ENCODE measurements around the gene PHF14.
"Not testable (repeated sequence)": the region's sequence is repeated elsewhere in the genome, so short reads cannot be mapped to it uniquely, and the experiment has no call there.

PHF14 gene, protein sequence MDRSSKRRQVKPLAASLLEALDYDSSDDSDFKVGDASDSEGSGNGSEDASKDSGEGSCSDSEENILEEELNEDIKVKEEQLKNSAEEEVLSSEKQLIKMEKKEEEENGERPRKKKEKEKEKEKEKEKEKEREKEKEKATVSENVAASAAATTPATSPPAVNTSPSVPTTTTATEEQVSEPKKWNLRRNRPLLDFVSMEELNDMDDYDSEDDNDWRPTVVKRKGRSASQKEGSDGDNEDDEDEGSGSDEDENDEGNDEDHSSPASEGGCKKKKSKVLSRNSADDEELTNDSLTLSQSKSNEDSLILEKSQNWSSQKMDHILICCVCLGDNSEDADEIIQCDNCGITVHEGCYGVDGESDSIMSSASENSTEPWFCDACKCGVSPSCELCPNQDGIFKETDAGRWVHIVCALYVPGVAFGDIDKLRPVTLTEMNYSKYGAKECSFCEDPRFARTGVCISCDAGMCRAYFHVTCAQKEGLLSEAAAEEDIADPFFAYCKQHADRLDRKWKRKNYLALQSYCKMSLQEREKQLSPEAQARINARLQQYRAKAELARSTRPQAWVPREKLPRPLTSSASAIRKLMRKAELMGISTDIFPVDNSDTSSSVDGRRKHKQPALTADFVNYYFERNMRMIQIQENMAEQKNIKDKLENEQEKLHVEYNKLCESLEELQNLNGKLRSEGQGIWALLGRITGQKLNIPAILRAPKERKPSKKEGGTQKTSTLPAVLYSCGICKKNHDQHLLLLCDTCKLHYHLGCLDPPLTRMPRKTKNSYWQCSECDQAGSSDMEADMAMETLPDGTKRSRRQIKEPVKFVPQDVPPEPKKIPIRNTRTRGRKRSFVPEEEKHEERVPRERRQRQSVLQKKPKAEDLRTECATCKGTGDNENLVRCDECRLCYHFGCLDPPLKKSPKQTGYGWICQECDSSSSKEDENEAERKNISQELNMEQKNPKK

DNA sequence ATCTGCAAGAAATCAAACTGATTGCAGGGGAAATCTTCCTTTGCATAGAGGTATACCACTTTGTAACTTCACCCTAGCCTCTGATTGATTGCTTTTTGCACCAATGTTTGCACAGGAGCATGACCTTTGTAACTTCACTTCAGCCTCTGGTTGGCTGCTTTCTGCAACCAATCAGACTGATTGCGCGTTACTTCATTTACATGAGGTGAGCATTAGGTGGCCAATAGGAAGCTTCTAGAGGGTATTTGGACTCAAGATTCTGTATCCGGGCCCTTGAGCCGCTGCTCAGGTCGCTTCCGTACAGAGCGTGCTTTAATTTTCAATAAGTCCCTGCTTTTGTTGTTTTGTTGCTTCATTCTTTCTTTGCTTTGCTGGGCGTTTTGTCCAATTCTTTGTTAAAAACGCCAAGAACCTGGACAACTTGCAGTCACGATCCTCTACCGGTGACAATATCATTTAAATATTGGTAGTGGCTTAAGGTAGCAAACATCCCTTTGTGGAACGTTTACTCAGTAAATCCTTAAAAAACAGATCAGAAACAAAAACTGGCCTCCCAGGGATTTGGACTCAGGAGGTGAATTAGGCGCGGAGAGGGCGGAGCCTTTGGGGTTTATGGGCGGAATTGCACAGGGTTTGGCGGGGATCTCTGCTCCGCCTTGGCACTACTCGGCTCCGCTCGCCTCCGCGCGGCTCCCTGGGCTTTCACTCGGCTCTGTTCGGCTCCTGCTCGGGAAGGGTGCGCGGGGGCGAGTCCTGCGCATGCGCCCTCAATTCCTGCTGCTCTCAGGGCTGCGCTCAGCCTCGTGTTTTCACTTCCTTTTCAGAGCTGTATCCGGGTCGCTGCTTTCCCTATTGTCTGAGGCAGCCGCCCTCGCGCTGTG is at the start of gene PHF14:
Gene PHF14, plus strand, starts transcription at position 812 of the 881 bp plus-strand sequence. CDS start 452 bp downstream, outside the sequence.
- peak; percentile 92 for DNase-seq (ENCODE audit: low read depth)

DNA sequence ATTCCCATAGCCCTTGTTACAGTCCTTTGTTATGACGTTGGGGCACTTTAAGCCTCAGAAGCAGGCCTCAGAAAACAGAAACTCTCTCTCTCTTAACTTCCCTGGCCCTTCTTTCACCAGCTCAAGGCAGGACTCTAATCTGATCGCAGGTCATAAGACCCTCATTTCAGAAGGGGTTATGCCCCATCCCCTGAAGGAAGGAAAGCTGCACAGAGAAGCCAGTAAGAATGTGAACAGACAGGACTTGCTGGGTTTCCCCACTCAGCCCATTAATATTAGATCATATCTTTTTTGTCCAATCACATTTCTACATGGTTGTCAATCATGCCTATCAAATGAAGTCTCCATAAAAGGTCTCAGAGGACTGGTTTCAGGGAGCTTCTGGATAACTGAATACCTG is 49.3 kb upstream of the PHF14 start:
- DNase-seq (ENCODE audit: low read depth): no peak

DNA sequence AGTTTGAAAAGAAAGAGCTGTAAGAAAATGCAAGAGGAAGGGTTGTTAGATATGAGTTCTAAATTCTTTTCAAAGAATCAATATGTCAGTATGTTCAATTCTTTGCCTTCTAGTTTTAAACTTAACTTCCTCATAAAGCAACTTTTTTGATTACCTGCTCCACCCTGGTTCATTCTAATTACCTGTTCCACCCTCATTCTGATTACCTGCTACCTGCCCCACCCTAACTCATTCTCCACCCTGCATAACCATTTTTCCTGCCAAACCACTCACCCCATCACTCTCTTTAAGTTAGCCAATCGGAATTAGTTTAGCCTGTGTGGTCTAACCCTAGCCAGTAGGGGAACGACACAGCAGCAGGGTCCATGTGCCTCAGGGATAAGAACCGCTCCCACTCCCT is 45.5 kb upstream of the PHF14 start:
- not testable (repeated sequence) for DNase-seq (ENCODE audit: low read depth)

DNA sequence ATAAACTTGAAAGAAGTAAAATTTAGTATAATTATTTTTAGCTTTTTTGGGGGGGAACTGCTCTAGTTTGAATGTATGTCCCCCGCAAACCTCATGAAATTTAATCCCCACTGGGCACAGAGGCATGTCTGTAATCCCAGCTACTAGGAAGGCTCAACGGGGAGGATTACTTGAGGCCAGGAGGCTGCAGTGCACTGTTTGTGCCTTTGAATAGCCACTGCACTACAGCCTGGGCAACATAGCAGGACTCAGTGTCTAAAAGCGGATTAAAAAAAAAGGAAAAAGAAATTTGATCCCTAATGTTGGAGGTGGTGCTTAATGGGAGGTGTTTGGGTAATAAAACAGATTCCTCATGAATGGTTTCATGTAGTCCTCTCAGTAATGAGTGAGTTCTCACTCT is 43.1 kb upstream of the PHF14 start:
- DNase-seq (ENCODE audit: low read depth): no peak

DNA sequence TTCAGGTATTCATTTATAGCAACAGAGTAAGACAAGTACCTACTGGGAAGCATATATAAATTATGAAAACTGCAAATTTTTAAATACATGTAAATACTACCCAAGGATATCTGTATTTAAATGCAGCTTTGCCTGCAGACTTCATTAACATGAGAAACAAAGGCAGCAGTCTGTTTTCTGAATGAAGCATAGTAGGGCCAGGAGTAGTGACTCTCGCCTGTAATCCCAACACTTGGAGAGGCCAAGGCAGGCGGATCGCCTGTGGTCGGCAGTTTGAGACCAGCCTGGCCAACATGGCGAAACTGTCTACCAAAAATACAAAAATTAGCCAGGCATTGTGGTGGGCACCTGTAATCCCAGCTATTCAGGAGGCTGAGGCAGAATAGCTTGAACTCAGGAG is 42.5 kb upstream of the PHF14 start:
- no peak for DNase-seq (ENCODE audit: low read depth)

DNA sequence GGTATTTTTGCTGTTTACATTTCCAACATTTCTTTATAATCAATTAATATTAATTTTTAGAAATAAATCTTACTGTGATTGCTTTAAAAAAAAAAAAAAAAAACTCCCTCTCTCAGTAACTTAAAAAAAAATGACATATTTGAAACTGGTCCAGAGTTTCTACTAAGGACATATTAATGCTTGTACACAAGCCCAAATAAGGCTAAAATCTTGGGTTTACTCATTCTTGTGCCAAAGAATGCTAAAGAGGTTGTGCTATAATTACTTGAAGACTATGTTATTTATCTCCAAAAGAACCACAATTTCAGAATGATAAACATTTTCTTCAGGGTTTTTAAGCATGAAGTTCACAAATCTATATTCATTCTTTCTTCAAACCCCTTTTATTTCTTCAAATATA is 39.4 kb upstream of the PHF14 start:
- DNase-seq (ENCODE audit: low read depth): no peak

DNA sequence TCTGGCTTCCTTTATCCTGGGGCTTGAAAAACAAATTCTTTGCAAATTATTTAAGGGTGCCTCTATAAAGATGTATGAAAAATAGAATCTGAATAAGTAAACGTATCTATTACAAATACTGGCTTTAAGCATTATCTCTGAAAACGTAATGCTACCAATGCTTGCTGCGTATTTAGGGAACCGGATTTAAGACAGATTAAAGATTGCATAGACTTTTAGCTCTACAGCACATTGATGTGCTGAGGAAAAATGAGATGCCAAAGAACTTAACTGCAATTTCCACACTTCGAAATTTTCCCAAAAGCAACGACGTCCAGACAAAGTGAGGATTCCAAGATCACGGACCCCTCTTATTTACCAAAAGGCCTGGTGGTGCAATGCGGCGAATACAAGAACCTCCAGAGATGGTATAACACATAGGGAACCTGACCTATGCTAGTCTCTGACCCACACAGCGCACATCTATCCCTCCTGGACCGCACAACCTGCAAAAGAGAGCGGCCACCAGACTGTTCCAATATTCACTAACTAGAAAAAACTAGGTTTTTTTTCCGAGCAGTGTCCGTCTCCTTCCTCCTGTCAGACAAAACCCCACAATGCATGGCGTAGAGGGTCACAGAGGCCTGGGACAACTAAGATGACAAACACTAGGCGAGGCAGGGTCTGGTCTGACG is 34.3 kb upstream of the PHF14 start:
- no peak for DNase-seq (ENCODE audit: low read depth)

DNA sequence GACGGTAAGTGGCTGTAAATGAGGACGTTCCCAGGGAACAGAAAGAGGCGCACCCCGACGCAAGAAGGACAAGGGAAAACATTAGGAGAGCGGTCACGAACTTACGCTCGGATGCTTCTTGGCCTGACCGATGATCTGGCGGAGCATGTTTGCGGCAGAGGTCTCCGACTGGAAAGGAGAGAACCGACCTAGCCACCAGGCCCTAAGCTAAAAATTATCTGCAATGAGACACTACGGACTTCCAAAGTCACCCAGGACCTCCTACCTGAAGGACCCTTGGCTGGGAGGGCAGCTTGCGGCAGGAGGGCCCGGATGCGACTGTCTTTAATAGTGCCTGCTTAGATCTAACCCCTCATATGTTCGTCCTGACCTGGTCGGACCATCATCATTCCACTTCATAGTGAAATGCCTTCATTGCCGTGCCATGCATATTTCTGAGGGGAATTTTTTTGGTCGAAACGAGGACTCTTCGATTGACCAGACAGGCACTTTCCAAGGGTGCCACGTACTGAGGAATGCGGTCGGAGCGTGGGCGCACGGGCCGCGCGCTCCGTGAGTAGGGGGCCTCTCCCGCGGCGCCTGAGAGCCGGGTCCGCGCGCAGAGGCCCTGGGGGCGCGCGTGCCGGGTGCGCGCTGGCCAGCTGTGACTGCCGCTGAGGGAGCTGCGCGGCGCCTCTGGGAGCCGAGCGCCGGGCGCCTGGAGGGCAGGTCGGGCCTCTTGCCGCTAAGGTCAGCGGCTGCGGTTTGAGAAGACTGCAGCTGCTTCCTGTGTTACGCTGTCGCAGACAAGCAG is 33.6 kb upstream of the PHF14 start:
- DNase-seq (ENCODE audit: low read depth): peak; percentile 88

DNA sequence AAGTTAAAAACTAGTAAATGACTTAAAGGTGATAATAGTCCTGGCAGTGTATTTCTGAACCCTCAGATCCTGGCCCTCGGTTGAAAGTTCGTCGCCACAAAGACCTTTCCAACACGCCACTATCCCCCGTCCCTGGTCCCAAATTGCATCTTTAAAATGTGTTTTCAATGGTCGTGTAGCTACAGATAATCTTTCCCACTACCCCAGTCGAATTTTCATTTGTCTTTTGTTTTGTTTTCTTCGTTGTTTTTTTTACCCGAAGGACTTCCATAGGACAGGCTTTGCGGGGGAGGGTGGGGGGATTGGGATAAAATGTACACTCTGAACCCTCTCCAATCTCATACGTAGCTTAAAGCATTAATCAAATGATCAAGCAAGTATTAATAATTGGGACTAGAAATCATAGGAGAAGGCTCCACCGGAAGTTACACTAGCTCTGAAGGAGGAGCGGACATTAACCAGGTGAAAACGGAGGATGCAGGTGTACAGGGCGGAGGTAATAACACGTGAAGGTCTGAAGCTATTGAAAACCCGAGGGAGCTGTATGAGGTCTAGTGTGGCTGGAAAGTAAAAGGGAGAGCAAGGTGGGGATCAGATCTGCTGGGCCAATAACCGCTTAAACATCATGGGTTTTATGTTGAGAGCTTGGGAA is 32.8 kb upstream of the PHF14 start:
- no peak for DNase-seq (ENCODE audit: low read depth)

DNA sequence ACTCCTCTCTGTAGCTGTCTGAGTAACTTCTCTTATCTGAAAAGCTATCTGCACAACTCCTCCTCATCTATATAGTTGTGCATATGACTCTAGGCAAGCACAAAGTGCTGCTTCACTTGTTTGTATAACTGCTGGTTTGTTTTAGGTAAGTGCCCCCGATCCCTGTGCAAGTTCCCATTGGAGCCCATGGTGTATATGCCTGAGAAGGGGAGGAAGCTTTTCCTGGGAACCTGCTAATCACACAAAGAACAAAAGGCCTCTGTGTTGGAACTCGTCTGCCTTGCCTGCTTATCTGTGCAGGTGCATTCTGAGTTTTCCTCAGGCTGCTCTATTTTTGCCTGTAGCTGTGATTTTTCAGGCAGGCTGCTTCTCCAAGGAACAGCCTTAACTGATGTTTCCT is 23.2 kb upstream of the PHF14 start:
- DNase-seq (ENCODE audit: low read depth): no peak

DNA sequence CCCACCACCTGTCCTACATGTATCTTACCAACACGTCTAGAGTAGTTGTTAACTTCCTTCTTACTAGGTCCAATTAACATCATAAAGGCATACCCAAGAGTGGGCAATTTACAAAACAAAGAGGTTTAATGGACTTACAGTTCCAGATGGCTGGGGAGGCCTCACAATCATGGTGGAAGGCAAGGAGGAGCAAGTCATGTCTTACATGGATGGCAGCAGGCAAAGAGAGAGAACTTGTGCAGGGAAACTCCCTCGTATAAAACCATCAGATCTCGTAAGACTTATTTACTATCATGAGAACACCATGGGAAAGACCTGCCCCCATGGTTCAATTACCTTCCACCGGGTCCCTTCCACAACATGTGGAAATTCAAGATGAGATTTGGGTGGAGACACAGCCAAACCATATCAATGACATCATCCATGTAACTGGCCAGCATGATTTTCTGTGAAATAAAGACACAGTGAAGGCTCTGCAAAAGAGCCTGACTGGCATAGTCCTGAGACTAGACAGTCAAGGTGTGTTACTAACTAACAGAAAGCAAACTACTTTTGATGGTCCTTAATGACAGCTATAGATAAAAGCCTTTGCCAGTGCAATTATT is 22.6 kb upstream of the PHF14 start:
- not testable (repeated sequence) for DNase-seq (ENCODE audit: low read depth)

DNA sequence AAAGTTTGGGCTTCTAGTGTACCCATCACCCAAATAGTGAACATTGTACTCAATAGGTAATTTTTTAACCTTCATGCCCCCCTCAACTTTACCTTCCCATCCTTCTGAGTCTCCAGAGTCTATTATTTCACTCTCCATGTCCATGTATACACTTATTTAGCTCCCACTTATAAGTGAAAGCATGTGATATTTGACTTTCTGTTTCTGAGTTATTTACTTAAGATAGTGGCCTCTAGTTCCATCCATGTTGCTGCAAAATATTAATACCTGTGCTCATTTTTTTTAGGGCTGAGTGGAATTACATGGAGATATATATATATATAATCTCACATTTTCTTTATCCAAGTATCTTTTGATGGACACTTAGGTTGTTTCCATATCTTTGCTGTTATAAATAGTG is 21.1 kb upstream of the PHF14 start:
- no peak for DNase-seq (ENCODE audit: low read depth)

DNA sequence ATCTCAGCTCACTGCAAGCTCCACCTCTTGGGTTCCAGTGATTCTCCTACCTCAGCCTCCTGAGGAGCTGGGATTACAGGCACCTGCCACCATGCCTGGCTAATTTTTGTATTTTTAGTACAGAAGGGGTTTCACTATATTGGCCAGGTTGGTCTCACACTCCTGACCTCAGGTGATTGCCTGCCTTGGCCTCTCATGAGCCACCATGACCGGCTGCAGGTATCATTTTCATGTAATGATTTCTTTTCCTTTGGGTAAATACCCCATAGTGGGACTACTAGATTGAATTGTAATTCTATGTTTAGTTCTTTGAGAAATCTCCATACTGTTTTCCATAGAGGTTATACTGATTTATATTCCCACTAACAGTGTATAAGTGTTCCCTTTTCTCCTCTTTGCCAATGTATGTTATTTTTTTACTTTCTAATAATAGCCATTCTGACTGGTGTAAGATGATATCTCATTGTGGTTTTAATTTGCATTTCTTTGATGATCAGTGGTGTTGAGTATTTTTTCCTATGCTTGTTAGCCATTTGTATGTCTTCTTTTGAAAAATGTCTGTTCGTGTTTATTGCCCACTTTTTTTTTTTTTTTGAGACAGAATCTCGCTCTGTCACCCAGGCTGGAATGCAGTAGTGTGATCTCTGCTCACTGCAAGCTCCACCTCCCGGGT is 20.5 kb upstream of the PHF14 start:
- not testable (repeated sequence) for DNase-seq (ENCODE audit: low read depth)

DNA sequence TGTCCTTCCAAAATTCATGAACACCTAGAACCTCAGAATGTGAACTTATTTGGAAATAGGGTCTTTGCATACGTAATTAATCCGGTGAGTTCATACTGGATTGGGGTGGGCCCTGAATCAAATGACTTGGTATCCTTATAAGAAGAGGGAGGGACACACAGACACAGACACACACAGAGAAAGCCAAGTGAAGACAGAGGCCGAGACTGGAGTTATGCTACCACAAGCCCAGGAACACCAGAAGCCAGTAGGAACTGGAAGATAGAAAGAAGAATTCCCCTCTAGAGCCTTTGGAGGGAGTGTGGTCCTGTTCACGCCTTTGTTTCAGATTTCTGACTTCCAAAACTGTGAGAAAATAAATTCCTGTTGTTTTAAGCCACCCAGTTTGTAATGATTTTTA is 17.1 kb upstream of the PHF14 start:
- DNase-seq (ENCODE audit: low read depth): no peak

DNA sequence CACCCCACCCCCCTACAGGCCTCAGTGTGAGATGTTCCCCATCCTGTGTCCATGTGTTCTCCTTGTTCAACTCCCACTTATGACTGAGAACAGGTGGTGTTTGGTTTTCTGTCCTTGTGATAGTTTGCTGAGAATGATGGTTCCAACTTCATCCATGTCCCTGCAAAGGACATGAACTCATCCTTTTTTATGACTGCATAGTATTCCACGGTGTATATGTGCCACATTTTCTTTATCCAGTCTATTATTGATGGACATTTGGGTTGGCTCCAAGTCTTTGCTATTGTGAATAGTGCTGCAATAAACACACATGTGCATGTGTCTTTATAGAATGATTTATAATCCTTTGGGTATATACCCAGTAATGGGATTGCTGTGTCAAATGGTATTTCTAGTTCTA is 13.4 kb upstream of the PHF14 start:
- DNase-seq (ENCODE audit: low read depth): not testable (repeated sequence)

DNA sequence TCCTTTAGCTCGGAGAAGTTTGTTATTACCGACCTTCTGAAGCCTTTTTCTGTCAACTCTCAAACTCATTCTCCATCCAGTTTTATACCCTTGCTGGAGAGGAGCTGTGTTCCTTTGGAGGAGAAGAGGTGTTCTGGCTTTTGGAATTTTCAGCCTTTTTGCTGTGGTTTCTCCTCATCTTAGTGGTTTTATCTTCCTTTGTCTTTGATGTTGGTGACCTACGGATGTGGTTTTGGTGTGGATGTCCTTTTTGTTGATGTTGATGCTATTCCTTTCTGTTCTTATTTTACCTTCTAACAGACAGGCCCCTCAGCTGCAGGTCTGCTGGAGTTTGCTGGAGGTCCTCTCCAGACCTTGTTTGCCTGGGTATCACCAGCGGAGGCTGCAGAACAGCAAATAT is 8.7 kb upstream of the PHF14 start:
- not testable (repeated sequence) for DNase-seq (ENCODE audit: low read depth)

DNA sequence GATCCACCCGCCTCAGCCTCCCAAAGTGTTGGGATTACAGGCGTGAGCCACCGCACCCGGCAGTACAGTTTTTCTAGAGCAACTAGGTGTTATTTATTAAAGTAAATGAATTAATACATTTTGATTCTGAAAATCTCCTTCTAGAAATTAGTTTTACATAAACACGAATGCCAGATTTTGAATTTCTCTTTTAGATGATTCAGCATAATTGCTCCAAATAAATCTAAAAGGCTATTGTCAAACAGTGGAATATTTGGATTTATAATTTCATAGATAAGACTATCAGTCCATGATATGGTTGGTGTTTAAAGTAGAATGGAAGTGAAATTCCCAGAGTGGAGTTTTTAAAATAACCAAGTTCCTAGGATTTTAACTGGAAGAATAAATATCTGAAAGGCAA is 1.5 kb upstream of the PHF14 start:
- DNase-seq (ENCODE audit: low read depth): no peak

DNA sequence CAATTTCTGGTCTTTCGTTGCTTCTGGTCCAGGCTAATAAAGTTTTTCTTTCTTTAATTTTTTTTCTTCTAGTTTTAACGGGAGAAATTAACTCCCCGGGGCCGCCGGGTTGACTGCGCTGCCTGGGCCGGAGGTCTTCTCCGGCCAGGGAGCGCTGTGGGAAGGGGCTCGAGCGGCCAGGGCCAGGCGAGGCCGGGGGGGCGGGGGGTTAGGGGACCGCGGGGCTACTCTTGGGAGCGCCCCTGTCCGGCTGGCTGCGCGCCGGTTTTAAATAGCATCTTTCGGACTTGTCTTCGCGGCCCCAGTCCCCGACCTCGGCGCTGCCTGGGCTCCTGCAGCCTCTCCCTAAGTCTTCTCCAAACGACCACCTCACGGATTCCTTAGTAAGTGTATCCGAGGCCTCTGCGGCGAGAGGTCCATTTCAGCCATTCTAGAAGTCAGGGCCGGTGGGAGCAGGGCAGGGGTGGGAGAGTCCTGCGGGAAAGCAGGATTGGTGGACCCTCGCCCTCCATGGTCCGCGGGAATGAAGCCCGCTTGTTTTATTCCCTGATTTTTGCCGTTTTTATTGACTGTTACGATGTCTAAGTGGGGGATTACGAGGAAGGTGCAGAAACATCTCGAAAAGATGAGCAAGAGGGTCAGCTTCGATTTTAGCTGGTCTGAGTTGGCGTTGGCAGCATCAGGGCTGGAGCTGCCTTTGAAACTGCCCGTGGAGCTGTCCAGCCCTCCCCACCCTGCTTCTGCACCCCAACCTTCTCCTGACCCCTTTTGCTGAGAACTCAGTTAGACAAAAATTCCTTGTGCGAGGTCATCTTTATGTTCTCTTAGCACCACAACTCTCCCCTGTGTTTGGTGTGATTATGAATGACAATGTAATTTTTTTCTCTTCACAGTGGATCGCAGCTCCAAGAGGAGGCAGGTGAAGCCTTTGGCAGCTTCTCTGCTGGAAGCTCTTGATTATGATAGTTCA is 555 bp downstream of the PHF14 start:
- peak; percentile 20 for DNase-seq (ENCODE audit: low read depth)

Data from activated T-cell treated with anti-CD3 and anti-CD28 coated beads for 48 hours (primary cell).